HepG2 (cell line): Measurements from ENCODE around the gene MEA1. TPM values are rescaled to one million over a fixed set of nuclear protein-coding genes. Genes with fewer than 3 reads are reported as not detected.

Experiments used
- FOXA1 ChIP-seq, 2 experiments: fragments of 450-650 bp in 1 of 2; sonication (generic) in 1 of 2; formaldehyde crosslinking in 1 of 2; IDR thresholded peaks; 2 replicates each; pipeline versions ENCODE4 v1.4.0 to v1.6.1; 2016 to 2020; ENCODE audit warnings: missing genetic modification reagents in 1 of 2
- IKZF1 ChIP-seq: fragments of 450-650 bp; IDR thresholded peaks from 2 replicates; pipeline ENCODE4 v1.7.1; 2016
- KLF13 ChIP-seq: sonication (generic); formaldehyde crosslinking; IDR thresholded peaks from 2 replicates; pipeline ENCODE4 v1.4.0; 2020; ENCODE audit warnings: mild to moderate bottlenecking, missing genetic modification reagents
- MAFK ChIP-seq, 2 experiments: IDR thresholded peaks in 1 of 2; conservative IDR thresholded peaks in 1 of 2; 2 replicates each; pipeline ENCODE4 v1.6.1; 2011; ENCODE audit warnings: improper control_type of control experiment in 2 of 2, low read length in 2 of 2
- MBNL3 ChIP-seq: fragments of 250-450 bp; sonication (Bioruptor Pico); conservative IDR thresholded peaks from 2 replicates; pipeline ENCODE4 v1.8.0; 2022; ENCODE audit warnings: mild to moderate bottlenecking, inconsistent platforms
- MIER2 ChIP-seq: IDR thresholded peaks from 2 replicates; pipeline ENCODE4 v1.6.1; 2016; ENCODE audit warnings: missing biosample characterization, missing genetic modification reagents
- PHF20 ChIP-seq: sonication (generic); formaldehyde crosslinking; IDR thresholded peaks from 2 replicates; pipeline ENCODE4 v1.5.0; 2020; ENCODE audit warnings: mild to moderate bottlenecking, missing genetic modification reagents
- SMYD3 ChIP-seq: sonication (generic); formaldehyde crosslinking; IDR thresholded peaks from 2 replicates; pipeline ENCODE4 v1.8.1; 2023; ENCODE audit warnings: mild to moderate bottlenecking, missing genetic modification reagents
- SRF ChIP-seq: IDR thresholded peaks from 2 replicates; pipeline ENCODE4 v1.6.1; 2011; ENCODE audit warnings: mild to moderate bottlenecking, low read depth, low read length, moderate library complexity
- SRY ChIP-seq: sonication (generic); formaldehyde crosslinking; IDR thresholded peaks from 2 replicates; pipeline ENCODE4 v1.8.0; 2022; ENCODE audit warnings: mild to moderate bottlenecking, missing genetic modification reagents
- TEAD3 ChIP-seq: optimal IDR thresholded peaks from 2 replicates; pipeline ENCODE3; 2016; ENCODE audit warnings: borderline replicate concordance
- TGIF2 ChIP-seq: IDR thresholded peaks from 2 replicates; pipeline ENCODE4 v1.6.1; 2016; ENCODE audit warnings: control low read depth, missing compliant biosample characterization
- ZKSCAN8 ChIP-seq: IDR thresholded peaks from 2 replicates; pipeline ENCODE4 v1.6.1; 2016; ENCODE audit warnings: borderline replicate concordance, missing genetic modification reagents, missing compliant biosample characterization
- ZNF24 ChIP-seq: fragments of 450-650 bp; IDR thresholded peaks from 2 replicates; pipeline ENCODE4 v1.6.1; 2017; ENCODE audit warnings: antibody characterized with exemption, mild to moderate bottlenecking
- ZNF256 ChIP-seq: sonication (generic); formaldehyde crosslinking; conservative IDR thresholded peaks from 2 replicates; pipeline ENCODE4 v1.4.0; 2020; ENCODE audit warnings: missing genetic modification reagents
- ZNF326 ChIP-seq: sonication (generic); formaldehyde crosslinking; IDR thresholded peaks from 2 replicates; pipeline ENCODE4 v1.4.0; 2020; ENCODE audit warnings: missing genetic modification reagents, borderline replicate concordance
- ZNF337 ChIP-seq: sonication (generic); formaldehyde crosslinking; IDR thresholded peaks from 2 replicates; pipeline ENCODE4 v1.5.1; 2020; ENCODE audit warnings: missing genetic modification reagents, low read depth, mild to moderate bottlenecking, borderline replicate concordance
- ZNF530 ChIP-seq: sonication (generic); formaldehyde crosslinking; IDR thresholded peaks from 2 replicates; pipeline ENCODE4 v1.5.0; 2020; ENCODE audit warnings: low read depth, mild to moderate bottlenecking, missing genetic modification reagents
- ZNF570 ChIP-seq: sonication (generic); formaldehyde crosslinking; IDR thresholded peaks from 2 replicates; pipeline ENCODE4 v1.4.0; 2020; ENCODE audit warnings: mild to moderate bottlenecking, missing genetic modification reagents, borderline replicate concordance
- ZSCAN12 ChIP-seq: sonication (generic); formaldehyde crosslinking; IDR thresholded peaks from 2 replicates; pipeline ENCODE4 v1.9.0; 2021; ENCODE audit warnings: mild to moderate bottlenecking, missing genetic modification reagents
- polyA plus RNA-seq, 8 experiments: library from polyadenylated mRNA; depleted of rRNA in 3 of 8; stranded (reverse) in 7 of 8; unstranded in 1 of 8; fragments of >200 nt; fragmentation: Illumina TruSeq in 4 of 8; extraction: Trizol in 4 of 8; gene quantifications; 2 replicates each; pipeline versions ENCODE4 v1.2.1 to v1.2.3, GENCODE V29; 2011 to 2016; ENCODE audit warnings: low read depth in 4 of 8, missing spikeins in 1 of 8, mixed read lengths in 1 of 8; ENCODE audit not compliant: insufficient read depth in 1 of 8
- total RNA-seq, 5 experiments: library from RNA; depleted of rRNA; stranded (reverse); fragments of >200 nt; fragmentation: Illumina TruSeq; extraction: Trizol; gene quantifications; 2 replicates each; pipeline ENCODE4 v1.2.3, GENCODE V29; 2016; ENCODE audit warnings: low read depth in 1 of 5
- TF ChIP-seq, protein P1 (sequence below): sonication (generic); formaldehyde crosslinking; IDR thresholded peaks from 2 replicates; pipeline ENCODE4 v1.8.1; 2023; ENCODE audit warnings: mild to moderate bottlenecking, missing genetic modification reagents
- TF ChIP-seq, protein P2 (sequence below): sonication (generic); formaldehyde crosslinking; IDR thresholded peaks from 2 replicates; pipeline ENCODE4 v1.5.0; 2020; ENCODE audit warnings: missing genetic modification reagents, mild to moderate bottlenecking, borderline replicate concordance

Gene MEA1
- total and polyA plus RNA-seq, 2 of the 13 experiments (the other 11 are each of a cell fraction or from before 2014, with no cell fraction given) = 75.6 to 86.2 TPM

DNA sequence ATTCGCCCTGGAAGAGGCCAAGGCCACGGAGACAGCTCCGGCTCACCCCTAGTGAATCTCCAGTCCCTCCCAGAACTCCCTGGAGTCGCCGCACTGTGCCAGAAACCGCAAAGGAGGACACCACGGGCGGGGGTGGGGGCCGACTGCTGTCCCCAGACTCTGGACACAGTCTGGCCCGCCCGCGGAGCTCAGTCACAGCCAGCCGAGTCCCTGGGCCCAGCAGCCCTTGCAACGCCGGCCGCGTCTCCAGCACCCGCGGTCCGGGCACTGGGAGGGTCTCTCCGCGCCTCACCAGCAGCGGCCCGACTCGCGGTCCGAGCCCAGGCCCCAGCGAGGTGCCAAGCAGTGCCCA, 35.3 kb downstream of the MEA1 start (continued):
- no peak for TF ChIP-seq MIER2 (CRISPR knock-in tag)
- no peak for TF ChIP-seq SRF
- TF ChIP-seq ZNF530 (CRISPR knock-in tag) = 0 out of 2 replicates have a peak, but pooled peaks have one; percentile 31
- TF ChIP-seq MAFK (conservative IDR thresholded peaks at IDR 0.05 in 1 of 2, IDR thresholded peaks at IDR 0.05 in 1 of 2; ENCODE audit: low read length in 2 of 2) = no peak
- TF ChIP-seq ZNF326 (CRISPR knock-in tag) = no peak
- no peak for TF ChIP-seq IKZF1
- no peak for TF ChIP-seq MBNL3 (CRISPR knock-in tag)
- TF ChIP-seq ZNF337 (CRISPR knock-in tag) = no peak
- no peak for TF ChIP-seq KLF13 (CRISPR knock-in tag)
- no peak for TF ChIP-seq SRY (CRISPR knock-in tag)
- TF ChIP-seq ZNF256 (CRISPR knock-in tag) = no peak
- TF ChIP-seq FOXA1 (IDR thresholded peaks at IDR 0.05) = no peak
- TF ChIP-seq FOXA1 (CRISPR knock-in tag; IDR thresholded peaks at IDR 0.05) = no peak
- TF ChIP-seq TGIF2 (CRISPR knock-in tag) = no peak; the same call in 1 of the 2 replicates
- no peak for TF ChIP-seq PHF20
- TF ChIP-seq TEAD3 (CRISPR knock-in tag) = peak; percentile 1
- TF ChIP-seq, protein P1, sequence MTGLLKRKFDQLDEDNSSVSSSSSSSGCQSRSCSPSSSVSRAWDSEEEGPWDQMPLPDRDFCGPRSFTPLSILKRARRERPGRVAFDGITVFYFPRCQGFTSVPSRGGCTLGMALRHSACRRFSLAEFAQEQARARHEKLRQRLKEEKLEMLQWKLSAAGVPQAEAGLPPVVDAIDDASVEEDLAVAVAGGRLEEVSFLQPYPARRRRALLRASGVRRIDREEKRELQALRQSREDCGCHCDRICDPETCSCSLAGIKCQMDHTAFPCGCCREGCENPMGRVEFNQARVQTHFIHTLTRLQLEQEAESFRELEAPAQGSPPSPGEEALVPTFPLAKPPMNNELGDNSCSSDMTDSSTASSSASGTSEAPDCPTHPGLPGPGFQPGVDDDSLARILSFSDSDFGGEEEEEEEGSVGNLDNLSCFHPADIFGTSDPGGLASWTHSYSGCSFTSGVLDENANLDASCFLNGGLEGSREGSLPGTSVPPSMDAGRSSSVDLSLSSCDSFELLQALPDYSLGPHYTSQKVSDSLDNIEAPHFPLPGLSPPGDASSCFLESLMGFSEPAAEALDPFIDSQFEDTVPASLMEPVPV (CRISPR knock-in tag) = peak; percentile 16; the same call in 1 of the 2 replicates
- no peak for TF ChIP-seq ZNF570 (CRISPR knock-in tag)
- TF ChIP-seq SMYD3 (CRISPR knock-in tag) = no peak
- TF ChIP-seq, protein P2, sequence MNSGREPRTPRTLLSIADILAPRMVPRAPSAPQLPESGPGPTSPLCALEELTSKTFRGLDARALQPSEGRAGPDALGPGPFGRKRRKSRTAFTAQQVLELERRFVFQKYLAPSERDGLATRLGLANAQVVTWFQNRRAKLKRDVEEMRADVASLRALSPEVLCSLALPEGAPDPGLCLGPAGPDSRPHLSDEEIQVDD (CRISPR knock-in tag) = peak; percentile 36; the same call in 1 of the 2 replicates
- 0 out of 2 replicates have a peak, but pooled peaks have one; percentile 86 for TF ChIP-seq ZSCAN12 (CRISPR knock-in tag)
- no peak for TF ChIP-seq ZNF24
- no peak for TF ChIP-seq ZKSCAN8
- TF ChIP-seq, all 625 proteins: peak for 55
